ENCODE measurements around the gene RBMS3. TPM values are rescaled to one million over a fixed set of nuclear protein-coding genes. Genes with fewer than 3 reads are reported as not detected.

Gene RBMS3
- total RNA-seq, 1 donor from 2014 or later = 23.7 TPM

- no peak for TF ChIP-seq CTCF (IDR thresholded peaks at IDR 0.05; ENCODE audit: insufficient read depth, low read length, poor library complexity, severe bottlenecking)
- no peak for DNase-seq (ENCODE audit: low read depth)
- H3K27me3 ChIP-seq (ENCODE audit: control insufficient read depth, insufficient read depth, low read length) = no peaks in the 10 kb centered on the region
- no peaks in the 10 kb centered on the region for H3K36me3 ChIP-seq (ENCODE audit: control insufficient read depth, insufficient read depth, low read length)
- no peak overlapping the region for H3K4me3 ChIP-seq (ENCODE audit: low read depth, low read length)
These were observed 620.2 kb downstream of the RBMS3 start for GRCh38 chr3:29901097-29901496.

- no peak for TF ChIP-seq CTCF (IDR thresholded peaks at IDR 0.05; ENCODE audit: insufficient read depth, low read length, poor library complexity, severe bottlenecking)
- no peak for DNase-seq (ENCODE audit: low read depth)
- Histone ChIP-seq H3K4me3 (ENCODE audit: low read depth, low read length) (no peak overlapping the region), H3K36me3 (ENCODE audit: control insufficient read depth, insufficient read depth, low read length) (no peaks in the 10 kb centered on the region), H3K27me3 (ENCODE audit: control insufficient read depth, insufficient read depth, low read length) (no peaks in the 10 kb centered on the region)
These were observed 622.7 kb downstream of the RBMS3 start for GRCh38 chr3:29903600-29903999.

GRCh38 chr3:29906906-29907305 lies 626.0 kb downstream of the RBMS3 start:
- H3K27me3 ChIP-seq (ENCODE audit: control insufficient read depth, insufficient read depth, low read length) = no peaks in the 10 kb centered on the region
- no peak for TF ChIP-seq CTCF (IDR thresholded peaks at IDR 0.05; ENCODE audit: insufficient read depth, low read length, poor library complexity, severe bottlenecking)
- no peak for DNase-seq (ENCODE audit: low read depth)
- no peak overlapping the region for H3K4me3 ChIP-seq (ENCODE audit: low read depth, low read length)
- no peaks in the 10 kb centered on the region for H3K36me3 ChIP-seq (ENCODE audit: control insufficient read depth, insufficient read depth, low read length)

GRCh38 chr3:29912600-29913288 lies 631.9 kb downstream of the RBMS3 start:
- DNase-seq (ENCODE audit: low read depth) = no peak
- no peak for TF ChIP-seq CTCF (IDR thresholded peaks at IDR 0.05; ENCODE audit: insufficient read depth, low read length, poor library complexity, severe bottlenecking)
- no peak overlapping the region for H3K4me3 ChIP-seq (ENCODE audit: low read depth, low read length)
- H3K36me3 ChIP-seq (ENCODE audit: control insufficient read depth, insufficient read depth, low read length) = no peaks in the 10 kb centered on the region
- no peaks in the 10 kb centered on the region for H3K27me3 ChIP-seq (ENCODE audit: control insufficient read depth, insufficient read depth, low read length)

GRCh38 chr3:29914861-29915524 lies 634.1 kb downstream of the RBMS3 start:
- no peaks in the 10 kb centered on the region for H3K36me3 ChIP-seq (ENCODE audit: control insufficient read depth, insufficient read depth, low read length)
- H3K4me3 ChIP-seq (ENCODE audit: low read depth, low read length) = no peak overlapping the region
- no peak for TF ChIP-seq CTCF (IDR thresholded peaks at IDR 0.05; ENCODE audit: insufficient read depth, low read length, poor library complexity, severe bottlenecking)
- H3K27me3 ChIP-seq (ENCODE audit: control insufficient read depth, insufficient read depth, low read length) = no peaks in the 10 kb centered on the region
- DNase-seq (ENCODE audit: low read depth) = peak; percentile 12
